ACC112 (cell line): ENCODE measurements around the gene ARHGEF16.

Experiments used
- H2AFZ ChIP-seq: fragments of 200-600 bp; sonication (generic); one replicate; pipeline ENCODE4 v1.6.0; 2017; ENCODE audit warnings: antibody characterized with exemption, low read length; ENCODE audit not compliant: unreplicated experiment
- H3K27ac ChIP-seq: fragments of 200-600 bp; sonication (generic); 2 replicates; pipeline ENCODE4 v1.5.1; 2014; ENCODE audit warnings: low read depth, mild to moderate bottlenecking, antibody characterized with exemption, low read length, moderate library complexity
- H3K27me3 ChIP-seq: fragments of 200-600 bp; sonication (generic); 2 replicates; pipeline ENCODE4 v1.6.1; 2014; ENCODE audit warnings: mild to moderate bottlenecking, antibody characterized with exemption, low read length, moderate library complexity, mixed read lengths; ENCODE audit not compliant: insufficient read depth
- H3K36me3 ChIP-seq: fragments of 200-600 bp; sonication (generic); 2 replicates; pipeline ENCODE4 v1.6.1; 2016; ENCODE audit warnings: mild to moderate bottlenecking, antibody characterized with exemption, low read length, moderate library complexity, mixed read lengths; ENCODE audit not compliant: insufficient read depth
- H3K4me1 ChIP-seq: fragments of 200-600 bp; sonication (generic); one replicate; pipeline ENCODE4 v1.6.1; 2016; ENCODE audit warnings: low read length, mixed read lengths; ENCODE audit not compliant: insufficient read depth, unreplicated experiment, control insufficient read depth
- H3K4me3 ChIP-seq: fragments of 200-600 bp; sonication (generic); 2 replicates; pipeline ENCODE4 v1.5.1; 2014; ENCODE audit warnings: mild to moderate bottlenecking, low read depth, low read length
- H3K79me2 ChIP-seq: fragments of 200-600 bp; sonication (generic); one replicate; pipeline ENCODE4 v1.6.0; 2016; ENCODE audit warnings: low read length; ENCODE audit not compliant: control insufficient read depth, unreplicated experiment, insufficient read depth

ARHGEF16 gene

GRCh38 chr1:3412376-3412775, 42.1 kb upstream of the ARHGEF16 start:
- no peaks in the 10 kb centered on the region for H3K79me2 ChIP-seq

GRCh38 chr1:3413975-3414710, 40.3 kb upstream of the ARHGEF16 start:
- Histone ChIP-seq H3K4me3 (no peak overlapping the region), H2AFZ (no peak overlapping the region), H3K36me3 (no peaks in the 10 kb centered on the region), H3K79me2 (no peaks in the 10 kb centered on the region), H3K27me3 (no peaks in the 10 kb centered on the region), H3K27ac (no peak overlapping the region), H3K4me1 (peaks cover 1% of the 10 kb centered on the region)

More at GRCh38 chr1:3412376-3412775, 42.1 kb upstream of the ARHGEF16 start:
- no peaks in the 10 kb centered on the region for H3K4me1 ChIP-seq
- H2AFZ ChIP-seq, result no peak overlapping the region
- no peaks in the 10 kb centered on the region for H3K36me3 ChIP-seq
- no peak overlapping the region for H3K27ac ChIP-seq
- no peak overlapping the region for H3K4me3 ChIP-seq
- no peaks in the 10 kb centered on the region for H3K27me3 ChIP-seq

- peaks cover 2% of the 10 kb centered on the region for H3K4me1 ChIP-seq
- no peak overlapping the region for H2AFZ ChIP-seq
- H3K36me3 ChIP-seq, result no peaks in the 10 kb centered on the region
- no peak overlapping the region for H3K27ac ChIP-seq
- no peak overlapping the region for H3K4me3 ChIP-seq
- H3K27me3 ChIP-seq, result no peaks in the 10 kb centered on the region
- H3K79me2 ChIP-seq, result no peaks in the 10 kb centered on the region
Observed at GRCh38 chr1:3415260-3416090, 39.0 kb upstream of the ARHGEF16 start.

- H3K27ac ChIP-seq, result no peak overlapping the region
- no peak overlapping the region for H3K4me3 ChIP-seq
- no peaks in the 10 kb centered on the region for H3K79me2 ChIP-seq
- H3K27me3 ChIP-seq, result no peaks in the 10 kb centered on the region
- peaks cover 2% of the 10 kb centered on the region for H3K4me1 ChIP-seq
- no peaks in the 10 kb centered on the region for H3K36me3 ChIP-seq
- H2AFZ ChIP-seq, result no peak overlapping the region
Observed at GRCh38 chr1:3417082-3417739, 37.3 kb upstream of the ARHGEF16 start.

- Histone ChIP-seq H3K4me3 (no peak overlapping the region), H3K36me3 (no peaks in the 10 kb centered on the region), H2AFZ (no peak overlapping the region), H3K27me3 (no peaks in the 10 kb centered on the region), H3K27ac (no peak overlapping the region), H3K79me2 (no peaks in the 10 kb centered on the region), H3K4me1 (peaks cover 2% of the 10 kb centered on the region)
Observed at GRCh38 chr1:3417934-3418333, 36.5 kb upstream of the ARHGEF16 start.

- H3K27ac ChIP-seq, result no peak overlapping the region
- no peaks in the 10 kb centered on the region for H3K36me3 ChIP-seq
- H3K4me1 ChIP-seq, result peaks cover 2% of the 10 kb centered on the region
- no peak overlapping the region for H2AFZ ChIP-seq
- H3K27me3 ChIP-seq, result no peaks in the 10 kb centered on the region
- no peaks in the 10 kb centered on the region for H3K79me2 ChIP-seq
- H3K4me3 ChIP-seq, result no peak overlapping the region
Observed at GRCh38 chr1:3418600-3418999, 35.9 kb upstream of the ARHGEF16 start.

GRCh38 chr1:3419415-3420204, 34.9 kb upstream of the ARHGEF16 start:
- H3K27me3 ChIP-seq, result no peaks in the 10 kb centered on the region
- H3K79me2 ChIP-seq, result no peaks in the 10 kb centered on the region
- H3K36me3 ChIP-seq, result no peaks in the 10 kb centered on the region
- H3K4me1 ChIP-seq, result peaks cover 2% of the 10 kb centered on the region
- no peak overlapping the region for H3K4me3 ChIP-seq
- no peak overlapping the region for H2AFZ ChIP-seq
- no peak overlapping the region for H3K27ac ChIP-seq

- Histone ChIP-seq H3K4me3 (no peak overlapping the region), H3K27me3 (no peaks in the 10 kb centered on the region), H3K36me3 (no peaks in the 10 kb centered on the region), H3K79me2 (no peaks in the 10 kb centered on the region), H3K4me1 (peaks cover 2% of the 10 kb centered on the region), H2AFZ (no peak overlapping the region), H3K27ac (no peak overlapping the region)
Observed at GRCh38 chr1:3420218-3420951, 34.1 kb upstream of the ARHGEF16 start.

- Histone ChIP-seq H3K79me2 (no peaks in the 10 kb centered on the region), H3K27ac (no peak overlapping the region), H2AFZ (no peak overlapping the region), H3K27me3 (no peaks in the 10 kb centered on the region), H3K36me3 (no peaks in the 10 kb centered on the region), H3K4me3 (no peak overlapping the region), H3K4me1 (peaks cover 2% of the 10 kb centered on the region)
Observed at GRCh38 chr1:3422638-3423037, 31.8 kb upstream of the ARHGEF16 start.
